ENCODE measurements around the gene NHLRC2. TPM values are rescaled to one million over a fixed set of nuclear protein-coding genes. Genes with fewer than 3 reads are reported as not detected.

Gene NHLRC2
- total RNA-seq, 2 experiments from 2014 or later, result 4.6 TPM

DNA sequence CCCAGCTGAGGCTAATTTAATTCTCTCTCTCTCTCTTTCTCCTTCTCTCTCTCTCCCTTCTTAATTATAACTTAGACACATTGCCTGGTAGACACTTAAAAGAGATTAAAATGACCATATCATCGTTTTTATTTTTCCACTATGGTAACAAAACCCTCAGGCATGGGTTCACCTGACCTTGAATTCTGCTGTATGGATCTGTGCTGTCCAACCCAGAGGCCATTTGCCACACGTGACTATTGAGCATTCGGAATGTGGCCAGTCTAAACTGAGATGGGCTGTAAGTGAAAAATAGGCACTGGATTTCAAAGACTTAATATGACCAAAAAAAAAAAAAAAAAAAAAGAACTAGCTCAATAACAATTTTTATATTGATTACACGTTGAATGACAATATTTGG, 93.6 kb downstream of the NHLRC2 start:
- ChIA-PET CTCF (no interaction called here), POLR2A (no interaction called here)
- no peaks in the 10 kb centered on the region for H3K36me3 Mint-ChIP-seq (ENCODE audit: low read depth)
- H3K4me1 ChIP-seq (ENCODE audit: insufficient read depth, low read length), result no peaks in the 10 kb centered on the region
- DNase-seq (no peak), ATAC-seq (ENCODE audit: poor library complexity) (no peak)
- TF ChIP-seq CTCF (IDR thresholded peaks at IDR 0.05), result no peak
- no peaks in the 10 kb centered on the region for H3K27me3 Mint-ChIP-seq
- no peaks in the 10 kb centered on the region for H3K36me3 ChIP-seq (ENCODE audit: insufficient read depth, low read length)
- no peak overlapping the region for H3K27ac ChIP-seq (ENCODE audit: low read depth in 1 of 2, low read length in 2 of 2)
- H3K27me3 ChIP-seq (ENCODE audit: control insufficient read depth in 1 of 2, insufficient read depth in 2 of 2, low read length in 2 of 2), result no peaks in the 10 kb centered on the region
- no peak overlapping the region for H3K27ac Mint-ChIP-seq
- no peak overlapping the region for H3K4me3 Mint-ChIP-seq
- H3K4me1 Mint-ChIP-seq (ENCODE audit: low read depth), result no peaks in the 10 kb centered on the region
- no peaks in the 10 kb centered on the region for H3K9me3 ChIP-seq (ENCODE audit: control insufficient read depth in 1 of 2, insufficient read depth in 1 of 2, low read length in 2 of 2)
- intact Hi-C loops (cut with DNase I, micrococcal nuclease), result no loop called here
- H3K9me3 Mint-ChIP-seq, result no peaks in the 10 kb centered on the region
- no peak overlapping the region for H3K4me3 ChIP-seq (ENCODE audit: low read length)

GRCh38 chr10:113950268-113950667, 95.8 kb downstream of the NHLRC2 start:
- Mint-ChIP-seq H3K4me3 (no peak overlapping the region), H3K27me3 (no peaks in the 10 kb centered on the region), H3K9me3 (no peaks in the 10 kb centered on the region), H3K27ac (no peak overlapping the region), H3K4me1 (ENCODE audit: low read depth) (no peaks in the 10 kb centered on the region), H3K36me3 (ENCODE audit: low read depth) (no peaks in the 10 kb centered on the region)
- H3K36me3 ChIP-seq (ENCODE audit: insufficient read depth, low read length), result no peaks in the 10 kb centered on the region
- H3K4me3 ChIP-seq (ENCODE audit: low read length), result no peak overlapping the region
- ChIA-PET POLR2A (interaction anchor here (2.2 kb wide), 1 partner anchor 11 kb away, joined by 8 read pairs; no protein-coding TSS in a partner anchor), CTCF (no interaction called here)
- TF ChIP-seq CTCF (IDR thresholded peaks at IDR 0.05), result no peak
- H3K27me3 ChIP-seq (ENCODE audit: control insufficient read depth in 1 of 2, insufficient read depth in 2 of 2, low read length in 2 of 2), result no peaks in the 10 kb centered on the region
- H3K27ac ChIP-seq (ENCODE audit: low read depth in 1 of 2, low read length in 2 of 2), result no peak overlapping the region
- no peaks in the 10 kb centered on the region for H3K9me3 ChIP-seq (ENCODE audit: control insufficient read depth in 1 of 2, insufficient read depth in 1 of 2, low read length in 2 of 2)
- ATAC-seq (ENCODE audit: poor library complexity), result no peak
- intact Hi-C loops (cut with DNase I, micrococcal nuclease), result no loop called here
- no peak for DNase-seq
- H3K4me1 ChIP-seq (ENCODE audit: insufficient read depth, low read length), result no peaks in the 10 kb centered on the region

DNA sequence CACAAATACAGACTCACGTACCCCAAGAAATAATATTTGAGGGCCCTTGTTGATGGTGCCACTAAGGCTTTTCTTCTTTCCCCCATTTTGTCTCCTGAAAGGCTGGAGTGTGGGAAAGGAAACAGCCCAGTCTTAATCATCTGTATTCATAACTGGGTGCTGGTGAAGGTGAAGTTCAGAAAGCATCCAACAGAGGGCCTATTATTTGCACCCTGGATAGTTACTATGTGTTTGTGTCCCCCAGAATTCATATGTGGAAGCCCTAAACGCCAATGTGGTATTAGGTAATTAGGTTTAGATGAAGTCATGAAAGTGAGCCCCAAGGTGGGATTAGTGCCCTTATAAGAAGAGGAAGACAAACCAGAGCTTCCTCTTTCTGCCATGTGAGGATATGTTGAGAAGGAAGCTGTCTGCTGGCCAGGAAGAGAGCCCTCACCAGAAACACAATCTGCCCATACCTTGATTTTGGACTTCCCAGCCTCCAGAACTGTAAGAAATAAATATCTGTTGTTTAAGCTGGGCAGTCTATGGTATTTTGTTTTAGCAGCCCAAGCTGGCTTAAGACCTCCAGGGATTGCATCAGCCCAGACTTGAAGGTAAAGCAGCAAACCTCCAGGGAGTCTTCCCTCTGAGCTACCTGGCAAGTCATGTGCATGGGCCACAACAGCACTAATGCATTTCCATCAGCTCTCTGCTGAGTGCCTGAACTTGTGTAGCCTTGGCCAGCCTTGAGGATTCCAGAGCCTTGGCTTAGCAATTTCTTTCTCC, 99.2 kb downstream of the NHLRC2 start:
- Histone ChIP-seq H3K27me3 (ENCODE audit: control insufficient read depth in 1 of 2, insufficient read depth in 2 of 2, low read length in 2 of 2) (no peaks in the 10 kb centered on the region), H3K36me3 (ENCODE audit: insufficient read depth, low read length) (no peaks in the 10 kb centered on the region), H3K9me3 (ENCODE audit: control insufficient read depth in 1 of 2, insufficient read depth in 1 of 2, low read length in 2 of 2) (no peaks in the 10 kb centered on the region), H3K27ac (ENCODE audit: low read depth in 1 of 2, low read length in 2 of 2) (no peak overlapping the region), H3K4me3 (ENCODE audit: low read length) (no peak overlapping the region), H3K4me1 (ENCODE audit: insufficient read depth, low read length) (peaks cover 8% of the 10 kb centered on the region)
- ChIA-PET CTCF (no interaction called here), POLR2A (interaction anchor here (0.9 kb wide), 1 partner anchor 29 kb away, joined by 3 read pairs; no protein-coding TSS in a partner anchor)
- no peak overlapping the region for H3K4me3 Mint-ChIP-seq
- peaks cover 2% of the 10 kb centered on the region for H3K4me1 Mint-ChIP-seq (ENCODE audit: low read depth)
- peaks cover 11% of the 10 kb centered on the region for H3K27me3 Mint-ChIP-seq
- intact Hi-C loops (cut with DNase I, micrococcal nuclease), result no loop called here
- H3K27ac Mint-ChIP-seq, result no peak overlapping the region
- ATAC-seq (ENCODE audit: poor library complexity) (no peak), DNase-seq (peak in 3 of 14 experiments; percentile 8 to 21 (median 11))
- no peaks in the 10 kb centered on the region for H3K36me3 Mint-ChIP-seq (ENCODE audit: low read depth)
- no peaks in the 10 kb centered on the region for H3K9me3 Mint-ChIP-seq
- no peak for TF ChIP-seq CTCF (IDR thresholded peaks at IDR 0.05)
